Activated T-cell treated with anti-CD3 and anti-CD28 coated beads for 24 hours (primary cell): ENCODE results near the gene IARS1.

Source experiments
- DNase-seq: peaks from one replicate; pipeline ENCODE4 v3.0.0-alpha.2; 2020; ENCODE audit warnings: low read depth

The IARS1 gene

GRCh38 chr9:92295240-92295790 lies 1.8 kb upstream of the IARS1 start:
- no peak for DNase-seq

- no peak for DNase-seq
These were observed 790 bp upstream of the IARS1 start for GRCh38 chr9:92294297-92294676.

GRCh38 chr9:92293075-92293354 lies 482 bp downstream of the IARS1 start:
- DNase-seq: no peak

GRCh38 chr9:92292338-92293074 lies 991 bp downstream of the IARS1 start:
- DNase-seq: no peak

- no peak for DNase-seq
These were observed 1.9 kb downstream of the IARS1 start for GRCh38 chr9:92291577-92291976.

- DNase-seq: no peak
These were observed 2.6 kb downstream of the IARS1 start for GRCh38 chr9:92290785-92291429.

GRCh38 chr9:92289708-92290390 lies 3.6 kb downstream of the IARS1 start:
- DNase-seq: no peak

- no peak for DNase-seq
These were observed 14.2 kb downstream of the IARS1 start for GRCh38 chr9:92279302-92279701.

GRCh38 chr9:92278110-92278509 lies 15.4 kb downstream of the IARS1 start:
- no peak for DNase-seq

GRCh38 chr9:92276331-92277032 lies 17.0 kb downstream of the IARS1 start:
- DNase-seq: no peak

- no peak for DNase-seq
These were observed 18.0 kb downstream of the IARS1 start for GRCh38 chr9:92275541-92275940.

- DNase-seq: no peak
These were observed 23.0 kb downstream of the IARS1 start for GRCh38 chr9:92270511-92270910.

GRCh38 chr9:92266486-92266885 lies 27.0 kb downstream of the IARS1 start:
- no peak for DNase-seq

- no peak for DNase-seq
These were observed 28.3 kb downstream of the IARS1 start for GRCh38 chr9:92265154-92265553.

- DNase-seq: no peak
These were observed 30.4 kb downstream of the IARS1 start for GRCh38 chr9:92263131-92263530.

- DNase-seq: no peak
These were observed 36.2 kb downstream of the IARS1 start for GRCh38 chr9:92257327-92257726.

- no peak for DNase-seq
These were observed 38.8 kb downstream of the IARS1 start for GRCh38 chr9:92254381-92255337.

GRCh38 chr9:92253656-92254055 lies 39.8 kb downstream of the IARS1 start:
- DNase-seq: no peak

GRCh38 chr9:92247981-92248380 lies 45.5 kb downstream of the IARS1 start:
- DNase-seq: no peak

- no peak for DNase-seq
These were observed 46.2 kb downstream of the IARS1 start for GRCh38 chr9:92247296-92247695.

GRCh38 chr9:92245005-92245797 lies 48.3 kb downstream of the IARS1 start:
- no peak for DNase-seq
